Stimulated activated CD8-positive, alpha-beta memory T cell treated with anti-CD3 and anti-CD28 coated beads, Interleukin-4, amount 100 ng/mL, for 48 hours (primary cell): ENCODE results near the gene BRD3.
"Not testable (repeated sequence)": the region's sequence is repeated elsewhere in the genome, so short reads cannot be mapped to it uniquely, and the experiment has no call there.

ENCODE experiments used
- DNase-seq: peaks from one replicate; pipeline ENCODE4 v3.0.0-alpha.2; 2020

BRD3 gene

GRCh38 chr9:133991214-133991921 is 76.5 kb downstream of the BRD3 start:
- DNase-seq, result no peak

GRCh38 chr9:133990366-133991213 is 77.2 kb downstream of the BRD3 start:
- DNase-seq, result no peak

- no peak for DNase-seq
These were observed 78.0 kb downstream of the BRD3 start for GRCh38 chr9:133989625-133990365.

- not testable (repeated sequence) for DNase-seq
These were observed 79.1 kb downstream of the BRD3 start for GRCh38 chr9:133988771-133989170.

GRCh38 chr9:133987946-133988665 is 79.7 kb downstream of the BRD3 start:
- DNase-seq, result no peak

GRCh38 chr9:133987446-133987788 is 80.4 kb downstream of the BRD3 start:
- no peak for DNase-seq

- no peak for DNase-seq
These were observed 80.9 kb downstream of the BRD3 start for GRCh38 chr9:133986774-133987445.

- DNase-seq, result no peak
These were observed 81.8 kb downstream of the BRD3 start for GRCh38 chr9:133986061-133986460.

- DNase-seq, result no peak
These were observed 84.7 kb downstream of the BRD3 start for GRCh38 chr9:133982971-133983720.

GRCh38 chr9:133981958-133982681 is 85.7 kb downstream of the BRD3 start:
- no peak for DNase-seq

GRCh38 chr9:133981589-133981957 is 86.3 kb downstream of the BRD3 start:
- no peak for DNase-seq

GRCh38 chr9:133980864-133981588 is 86.8 kb downstream of the BRD3 start:
- DNase-seq, result no peak
